Peyer's patch (tissue), 4 donors: ENCODE data around the gene MEF2D.
A peak's percentile ranks its signal among the peaks of the same experiment; 100 is the strongest.

Source experiments
- CTCF ChIP-seq, 6 experiments: fragments of 450-650 bp in 4 of 6; fragments of 200-600 bp in 2 of 6; sonication (generic) in 1 of 6; IDR thresholded peaks; one replicate each; pipeline ENCODE4 v1.5.1; 2017 to 2019; ENCODE audit warnings: antibody characterized with exemption in 6 of 6, mild to moderate bottlenecking in 3 of 6, moderate library complexity in 1 of 6
- POLR2A ChIP-seq, 2 donors: fragments of 450-650 bp; IDR thresholded peaks; one replicate each; pipeline ENCODE4 v1.5.1; 2017; ENCODE audit warnings: antibody characterized with exemption in 2 of 2, mild to moderate bottlenecking in 2 of 2, moderate library complexity in 2 of 2

- TF ChIP-seq CTCF (IDR thresholded peaks at IDR 0.05) (peak in 4 of 6 experiments; percentile 8 to 46 (median 38)), POLR2A (IDR thresholded peaks at IDR 0.05) (no peak)
These were observed 56.1 kb downstream of the MEF2D start for GRCh38 chr1:156444407-156445001.
